Gastroesophageal sphincter (tissue), 3 donors: ENCODE data around the gene MSANTD3.

ENCODE experiments used
- POLR2A ChIP-seq, 2 donors: fragments of 450-650 bp; IDR thresholded peaks; one replicate each; pipeline ENCODE4 v1.6.1; 2017; ENCODE audit warnings: antibody characterized with exemption in 2 of 2, mild to moderate bottlenecking in 2 of 2, moderate library complexity in 1 of 2
- TF ChIP-seq, protein P1 (sequence below), 4 experiments: fragments of 200-600 bp in 2 of 4; fragments of 450-650 bp in 2 of 4; sonication (generic) in 1 of 4; IDR thresholded peaks; one replicate each; pipeline ENCODE4 v1.5.1; 2017 to 2019; ENCODE audit warnings: antibody characterized with exemption in 4 of 4, mild to moderate bottlenecking in 2 of 4, moderate library complexity in 2 of 4

GRCh38 chr9:100492952-100493351 is 66.0 kb downstream of the MSANTD3 start:
- TF ChIP-seq, protein P1, sequence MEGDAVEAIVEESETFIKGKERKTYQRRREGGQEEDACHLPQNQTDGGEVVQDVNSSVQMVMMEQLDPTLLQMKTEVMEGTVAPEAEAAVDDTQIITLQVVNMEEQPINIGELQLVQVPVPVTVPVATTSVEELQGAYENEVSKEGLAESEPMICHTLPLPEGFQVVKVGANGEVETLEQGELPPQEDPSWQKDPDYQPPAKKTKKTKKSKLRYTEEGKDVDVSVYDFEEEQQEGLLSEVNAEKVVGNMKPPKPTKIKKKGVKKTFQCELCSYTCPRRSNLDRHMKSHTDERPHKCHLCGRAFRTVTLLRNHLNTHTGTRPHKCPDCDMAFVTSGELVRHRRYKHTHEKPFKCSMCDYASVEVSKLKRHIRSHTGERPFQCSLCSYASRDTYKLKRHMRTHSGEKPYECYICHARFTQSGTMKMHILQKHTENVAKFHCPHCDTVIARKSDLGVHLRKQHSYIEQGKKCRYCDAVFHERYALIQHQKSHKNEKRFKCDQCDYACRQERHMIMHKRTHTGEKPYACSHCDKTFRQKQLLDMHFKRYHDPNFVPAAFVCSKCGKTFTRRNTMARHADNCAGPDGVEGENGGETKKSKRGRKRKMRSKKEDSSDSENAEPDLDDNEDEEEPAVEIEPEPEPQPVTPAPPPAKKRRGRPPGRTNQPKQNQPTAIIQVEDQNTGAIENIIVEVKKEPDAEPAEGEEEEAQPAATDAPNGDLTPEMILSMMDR (IDR thresholded peaks at IDR 0.05) = no peak
- TF ChIP-seq POLR2A (IDR thresholded peaks at IDR 0.05) = no peak
